Measurements from ENCODE around the gene CARD6.
"Not testable (repeated sequence)": the region's sequence is repeated elsewhere in the genome, so short reads cannot be mapped to it uniquely, and the experiment has no call there.

Gene CARD6

DNA sequence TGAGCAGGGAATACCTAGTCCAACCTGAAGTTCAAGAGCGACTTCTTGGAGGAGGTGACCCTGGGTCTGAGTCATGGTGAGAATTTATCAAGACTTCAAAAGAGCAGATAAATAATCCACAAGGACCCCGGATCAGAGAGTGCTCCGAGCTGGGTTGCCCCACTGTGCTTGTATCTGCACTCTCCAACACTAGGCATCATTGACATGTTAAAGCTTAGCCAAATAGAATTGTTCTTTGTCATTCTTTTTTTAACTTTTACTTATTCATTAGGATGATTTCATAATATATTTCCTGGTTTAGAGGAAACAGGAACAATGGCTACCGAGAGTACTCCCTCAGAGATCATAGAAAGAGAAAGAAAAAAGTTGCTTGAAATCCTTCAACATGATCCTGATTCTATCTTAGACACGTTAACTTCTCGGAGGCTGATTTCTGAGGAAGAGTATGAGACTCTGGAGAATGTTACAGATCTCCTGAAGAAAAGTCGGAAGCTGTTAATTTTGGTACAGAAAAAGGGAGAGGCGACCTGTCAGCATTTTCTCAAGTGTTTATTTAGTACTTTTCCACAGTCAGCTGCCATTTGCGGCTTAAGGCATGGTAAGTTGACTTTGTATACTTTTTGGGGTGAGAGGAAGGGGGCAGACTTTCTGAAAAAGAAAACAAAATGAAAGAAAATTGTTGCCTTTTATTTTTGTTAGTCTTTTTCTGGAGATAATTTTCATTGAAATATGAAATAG lies at the start of gene CARD6:
CARD6 (plus strand) TSS at position 300 of the 738 bp plus-strand sequence; CDS start at position 316, 16 bp downstream.
- no peak for DNase-seq (ENCODE audit: low read depth in 2 of 2)

GRCh38 chr5:40791715-40792139 lies 49.4 kb upstream of the CARD6 start:
- DNase-seq (ENCODE audit: low read depth in 2 of 2) = no peak

DNA sequence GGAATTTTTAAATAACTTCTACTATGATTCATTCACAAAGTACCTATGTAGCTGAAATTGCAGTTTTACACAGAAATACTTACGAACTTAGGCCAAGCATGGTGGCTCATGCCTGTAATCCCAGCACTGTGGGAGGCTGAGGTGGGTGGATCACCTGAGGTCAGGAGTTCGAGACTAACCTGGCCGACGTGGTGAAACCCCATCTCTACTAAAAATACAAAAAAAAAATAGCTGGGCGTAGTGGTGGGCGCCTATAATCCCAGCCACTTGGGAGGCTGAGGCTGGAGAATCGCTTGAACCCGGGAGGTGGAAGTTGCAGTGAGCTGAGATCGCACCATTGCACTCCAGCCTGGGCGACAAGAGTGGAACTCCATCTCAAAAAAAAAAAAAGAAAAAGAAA lies 48.5 kb upstream of the CARD6 start:
- DNase-seq (ENCODE audit: low read depth in 2 of 2) = not testable (repeated sequence)

GRCh38 chr5:40794340-40794739 lies 46.8 kb upstream of the CARD6 start:
- not testable (repeated sequence) for DNase-seq (ENCODE audit: low read depth in 2 of 2)

- DNase-seq (ENCODE audit: low read depth in 2 of 2) = not testable (repeated sequence)
These were observed 46.3 kb upstream of the CARD6 start for GRCh38 chr5:40794877-40795276.

DNA sequence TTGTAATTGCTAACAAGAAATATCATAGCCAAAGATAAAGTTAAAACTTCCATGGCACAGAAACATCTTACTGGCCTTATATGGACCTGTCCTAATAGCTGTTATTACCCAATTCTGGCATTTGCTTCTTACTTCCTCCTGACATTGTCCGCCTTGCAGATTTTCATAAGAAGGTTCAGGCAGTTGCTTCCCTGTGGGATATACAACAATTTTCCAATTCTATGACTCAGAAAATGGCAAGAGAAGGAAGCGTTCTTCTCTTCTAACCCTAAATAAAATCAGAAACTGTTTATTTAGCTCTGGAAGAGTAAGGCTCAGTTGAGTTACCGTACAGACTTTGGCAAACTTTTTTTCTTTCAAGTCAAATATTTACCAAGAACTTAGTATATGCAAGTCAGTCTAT lies 44.7 kb upstream of the CARD6 start:
- no peak for DNase-seq (ENCODE audit: low read depth in 2 of 2)

GRCh38 chr5:40797273-40798011 lies 43.7 kb upstream of the CARD6 start:
- DNase-seq (ENCODE audit: low read depth in 2 of 2) = peak; percentile 67 to 68

DNA sequence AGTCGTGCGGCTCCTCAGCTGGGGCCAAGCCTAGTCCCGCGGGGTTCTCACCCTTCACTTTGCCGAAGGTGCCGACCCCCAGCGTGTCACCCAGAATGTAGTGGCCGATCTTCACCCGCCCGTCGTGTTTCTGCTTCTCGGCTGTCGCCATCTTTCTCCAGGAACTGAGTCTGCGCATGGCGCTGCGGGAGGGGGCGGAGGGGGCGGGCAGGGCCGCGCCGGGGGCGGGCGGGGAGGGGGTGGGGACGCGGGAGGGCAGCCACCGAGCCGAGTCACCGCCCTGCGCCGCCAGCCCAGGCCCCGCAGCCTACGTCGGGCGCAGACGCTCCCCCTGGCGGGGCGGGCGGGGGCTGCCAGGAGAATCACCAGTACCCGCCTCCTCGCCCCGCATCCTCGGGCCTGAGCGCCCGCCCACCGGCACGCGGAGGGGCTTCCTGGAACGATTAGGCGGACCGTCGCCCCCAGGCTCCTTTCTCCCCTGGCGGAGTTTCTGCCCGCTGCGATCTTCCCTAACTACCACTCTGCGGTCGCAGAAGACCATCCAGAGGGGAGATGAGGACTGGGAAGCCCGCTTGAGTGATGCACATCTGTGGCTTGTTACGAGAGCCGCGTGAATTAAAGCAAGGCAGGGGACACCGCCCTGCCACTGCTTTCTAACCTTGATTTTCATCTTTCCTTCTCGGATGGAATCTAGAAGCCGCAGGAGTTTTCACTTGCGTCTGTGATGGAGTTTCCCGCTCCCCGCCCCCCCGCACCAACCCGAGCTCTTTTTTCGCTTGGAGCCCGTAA lies 43.0 kb upstream of the CARD6 start, which contains the start of gene PRKAA1:
PRKAA1 (minus strand) TSS at position 363 of the 789 bp plus-strand sequence; CDS start at position 178, 185 bp downstream.
- peak; percentile 77 to 84 for DNase-seq (ENCODE audit: low read depth in 2 of 2)

DNA sequence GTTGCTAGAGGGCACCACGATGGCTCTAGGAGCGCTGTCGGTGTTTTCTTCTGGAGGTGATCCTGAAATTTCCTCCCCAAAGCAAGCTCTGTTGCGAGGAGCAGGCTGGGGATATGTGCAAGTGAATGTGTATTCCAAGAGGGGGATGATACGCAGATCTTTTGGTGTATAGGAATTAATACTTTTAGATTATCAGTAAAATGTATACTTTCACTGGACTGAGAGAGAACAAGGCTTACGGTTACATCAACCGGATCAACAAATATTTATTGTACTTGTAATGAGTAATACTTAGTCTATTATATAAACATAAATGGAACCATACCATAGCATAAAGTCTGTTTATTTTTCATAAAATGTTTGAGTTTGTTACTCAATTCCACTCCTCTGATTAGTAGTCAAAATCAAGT lies 42.4 kb upstream of the CARD6 start:
- no peak for DNase-seq (ENCODE audit: low read depth in 2 of 2)

GRCh38 chr5:40799258-40799657 lies 41.9 kb upstream of the CARD6 start:
- DNase-seq (ENCODE audit: low read depth in 2 of 2) = no peak

GRCh38 chr5:40801771-40802562 lies 39.2 kb upstream of the CARD6 start:
- no peak for DNase-seq (ENCODE audit: low read depth in 2 of 2)

GRCh38 chr5:40812125-40812524 lies 29.0 kb upstream of the CARD6 start:
- DNase-seq (ENCODE audit: low read depth in 2 of 2) = no peak

GRCh38 chr5:40813698-40814281 lies 27.4 kb upstream of the CARD6 start:
- DNase-seq (ENCODE audit: low read depth in 2 of 2) = peak in 1 of 2 donors; percentile 28

GRCh38 chr5:40823459-40823858 lies 17.7 kb upstream of the CARD6 start:
- no peak for DNase-seq (ENCODE audit: low read depth in 2 of 2)

- not testable (repeated sequence) for DNase-seq (ENCODE audit: low read depth in 2 of 2)
These were observed 15.6 kb upstream of the CARD6 start for GRCh38 chr5:40825461-40826043.

DNA sequence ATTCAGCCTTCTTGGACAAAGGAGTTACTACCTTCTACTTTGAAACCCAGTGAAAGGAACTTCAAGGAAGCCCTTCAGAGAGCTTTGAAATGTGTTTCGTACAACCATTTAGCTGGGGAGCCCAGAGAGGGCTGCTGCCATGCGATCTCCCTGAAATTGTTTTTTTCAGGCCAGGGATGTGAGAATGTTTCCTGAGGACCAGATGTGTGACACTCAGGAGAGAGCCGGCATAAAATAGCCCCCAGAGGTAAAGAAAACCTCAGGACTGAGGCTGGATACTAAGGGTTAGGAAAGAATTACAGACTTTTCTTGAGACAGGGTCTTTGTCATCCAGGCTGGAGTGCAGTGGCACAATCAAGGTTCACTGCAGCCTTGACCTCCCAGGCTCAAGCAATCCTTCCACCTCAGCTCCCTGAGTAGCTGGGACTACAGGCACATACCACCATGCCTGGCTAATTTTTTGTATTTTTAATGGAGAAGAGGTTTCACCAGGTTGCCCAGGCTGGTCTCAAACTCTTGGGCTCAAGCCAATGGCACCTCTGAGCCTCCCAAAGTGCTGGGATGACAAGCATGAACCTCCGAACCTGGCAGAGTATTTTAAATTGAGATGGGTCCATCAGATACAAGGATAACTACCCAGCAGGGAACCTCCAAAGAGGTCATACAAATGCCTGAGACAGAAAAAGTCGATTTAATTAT lies 14.5 kb upstream of the CARD6 start:
- DNase-seq (ENCODE audit: low read depth in 2 of 2) = no peak

- no peak for DNase-seq (ENCODE audit: low read depth in 2 of 2)
These were observed 13.8 kb upstream of the CARD6 start for GRCh38 chr5:40827188-40827977.

DNA sequence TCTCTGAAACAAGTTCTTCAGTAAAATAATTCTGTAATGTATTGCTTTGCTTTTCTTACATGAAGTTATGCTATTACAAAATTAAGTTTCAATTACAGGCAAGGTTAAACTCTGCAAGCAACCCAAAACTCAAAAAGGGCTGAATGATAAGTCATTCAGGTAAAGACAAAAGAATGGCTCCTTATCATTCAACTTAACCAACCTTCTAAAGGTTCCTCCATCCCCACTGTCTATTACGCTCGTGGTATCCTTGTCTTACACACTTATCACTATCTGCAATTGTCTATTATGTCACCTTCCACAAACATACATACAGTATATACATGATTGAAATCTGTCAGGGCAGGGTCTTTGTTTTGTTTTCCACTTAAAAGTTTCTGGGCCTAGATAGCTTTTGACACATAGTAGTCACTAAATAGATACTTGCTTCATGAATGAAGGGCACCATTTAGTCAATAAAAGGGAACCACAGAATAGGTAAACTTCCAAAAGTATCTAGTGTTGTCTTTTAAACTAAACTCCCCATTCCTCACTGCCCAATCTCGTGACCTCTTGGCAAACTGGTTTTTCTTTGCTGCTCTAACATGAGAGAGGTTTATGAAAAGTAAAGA lies 13.0 kb upstream of the CARD6 start:
- no peak for DNase-seq (ENCODE audit: low read depth in 2 of 2)

Measured in stimulated activated CD8-positive, alpha-beta memory T cell treated with anti-CD3 and anti-CD28 coated beads, Interleukin-2, amount 100 ng/mL, for 48 hours (primary cell).